IMR-90 (cell line): ENCODE measurements around the gene EFHB. TPM values are rescaled to one million over a fixed set of nuclear protein-coding genes. Genes with fewer than 3 reads are reported as not detected.
"Not testable (repeated sequence)": the region's sequence is repeated elsewhere in the genome, so short reads cannot be mapped to it uniquely, and the experiment has no call there.

Experiments used
- ATAC-seq: fragments of 200-7000 bp; cut with Tn5 transposase; 2 replicates; pipeline ENCODE4 v1.9.1; 2020; ENCODE audit warnings: low read depth, mild to moderate bottlenecking, moderate library complexity
- BruUV-seq: library from RNA; stranded (reverse); fragments of 400-500 nt; replicated peaks from 2 replicates; lab custom pipeline; 2021; lab: Mats Ljungman, UMichigan
- CTCF ChIA-PET: fragments of 300-600 bp; formaldehyde crosslinking; extraction: SDS; loops from one replicate; lab custom pipeline; 2021; ENCODE audit warnings: antibody characterized with exemption; lab: Yijun Ruan, JAX
- POLR2A ChIA-PET: fragments of 300-600 bp; sonication (Branson Sonifier 250); formaldehyde crosslinking; loops from one replicate; lab custom pipeline; 2022; ENCODE audit warnings: antibody characterized with exemption; ENCODE audit not compliant: unreplicated experiment; lab: Charles Lee
- DNase-seq: peaks from one replicate; pipeline ENCODE4 v3.0.0; 2013
- H2AFZ ChIP-seq: replicated peaks from 2 replicates; pipeline ENCODE3; 2013; ENCODE audit warnings: low read length, mild to moderate bottlenecking; ENCODE audit not compliant: poor library complexity
- H2AK5ac ChIP-seq: 2 replicates; pipeline ENCODE4 v1.6.1; 2013; ENCODE audit warnings: low read depth, low read length, inconsistent platforms
- H2AK9ac ChIP-seq: replicated peaks from 2 replicates; pipeline ENCODE3; 2013; ENCODE audit warnings: mild to moderate bottlenecking, low read depth, low read length, moderate library complexity; ENCODE audit not compliant: poor library complexity
- H2BK120ac ChIP-seq: 2 replicates; pipeline ENCODE4 v1.6.1; 2013; ENCODE audit warnings: low read depth, low read length, inconsistent platforms
- H2BK15ac ChIP-seq: 3 replicates; pipeline ENCODE4 v1.6.1; 2013; ENCODE audit warnings: low read depth, low read length, inconsistent platforms
- H2BK20ac ChIP-seq: 2 replicates; pipeline ENCODE4 v1.6.1; 2013; ENCODE audit warnings: low read depth, mild to moderate bottlenecking, inconsistent platforms, low read length, moderate library complexity
- H2BK5ac ChIP-seq: 2 replicates; pipeline ENCODE4 v1.6.1; 2013; ENCODE audit warnings: mild to moderate bottlenecking, low read depth, low read length, inconsistent platforms; ENCODE audit not compliant: poor library complexity, severe bottlenecking
- H3K14ac ChIP-seq: replicated peaks from 2 replicates; pipeline ENCODE4 v1.6.1; 2013; ENCODE audit warnings: low read depth, low read length, inconsistent platforms
- H3K18ac ChIP-seq: 2 replicates; pipeline ENCODE4 v1.6.1; 2013; ENCODE audit warnings: low read depth, low read length, control low read depth
- H3K23ac ChIP-seq: 2 replicates; pipeline ENCODE4 v1.6.1; 2013; ENCODE audit warnings: low read depth, low read length, inconsistent platforms
- H3K27ac ChIP-seq: 2 replicates; pipeline ENCODE4 v1.5.1; 2013; ENCODE audit warnings: mild to moderate bottlenecking, control low read depth, low read length; ENCODE audit not compliant: insufficient read depth
- H3K27me3 ChIP-seq: 2 replicates; pipeline ENCODE4 v1.6.1; 2013; ENCODE audit warnings: low read length; ENCODE audit not compliant: control insufficient read depth, insufficient read depth
- H3K36me3 ChIP-seq: 2 replicates; pipeline ENCODE4 v1.6.1; 2013; ENCODE audit warnings: low read length, mixed read lengths; ENCODE audit not compliant: control insufficient read depth, insufficient read depth
- H3K4ac ChIP-seq: 2 replicates; pipeline ENCODE4 v1.6.1; 2013; ENCODE audit warnings: low read depth, low read length, inconsistent platforms
- H3K4me1 ChIP-seq: 2 replicates; pipeline ENCODE4 v1.6.1; 2013; ENCODE audit warnings: low read length, mixed read lengths; ENCODE audit not compliant: control insufficient read depth, insufficient read depth
- H3K4me2 ChIP-seq: 2 replicates; pipeline ENCODE4 v1.6.1; 2013; ENCODE audit warnings: low read depth, mild to moderate bottlenecking, control low read depth, low read length, moderate library complexity
- H3K4me3 ChIP-seq: 2 replicates; pipeline ENCODE4 v1.5.1; 2013; ENCODE audit warnings: low read depth, mild to moderate bottlenecking, control low read depth, low read length, moderate library complexity; ENCODE audit not compliant: insufficient read depth
- H3K56ac ChIP-seq: 2 replicates; pipeline ENCODE4 v1.6.1; 2013; ENCODE audit warnings: low read length, inconsistent platforms; ENCODE audit not compliant: insufficient read depth; ENCODE audit errors: extremely low read depth
- H3K79me1 ChIP-seq, 2 experiments: 2 replicates each; pipeline ENCODE4 v1.6.1; 2013; ENCODE audit warnings: low read length in 2 of 2, inconsistent platforms in 1 of 2, low read depth in 1 of 2
- H3K9ac ChIP-seq: 2 replicates; pipeline ENCODE4 v1.6.1; 2013; ENCODE audit warnings: low read depth, low read length, control low read depth
- H3K9me1 ChIP-seq: 2 replicates; pipeline ENCODE4 v1.6.1; 2013; ENCODE audit warnings: low read length, inconsistent platforms; ENCODE audit not compliant: insufficient read depth
- H3K9me3 ChIP-seq: 2 replicates; pipeline ENCODE4 v1.6.1; 2013; ENCODE audit warnings: low read length; ENCODE audit not compliant: control insufficient read depth, insufficient read depth
- H4K20me1 ChIP-seq: 2 replicates; pipeline ENCODE4 v1.6.1; 2013; ENCODE audit warnings: low read length, inconsistent platforms; ENCODE audit not compliant: insufficient read depth
- H4K5ac ChIP-seq: 2 replicates; pipeline ENCODE4 v1.6.1; 2013; ENCODE audit warnings: mild to moderate bottlenecking, low read depth, low read length, control low read depth
- H4K8ac ChIP-seq, 2 experiments: 2 replicates each; pipeline ENCODE4 v1.6.1; 2013; ENCODE audit warnings: low read depth in 2 of 2, low read length in 2 of 2, control low read depth in 1 of 2, inconsistent platforms in 1 of 2
- H4K91ac ChIP-seq: 2 replicates; pipeline ENCODE4 v1.6.1; 2013; ENCODE audit warnings: low read depth, low read length, inconsistent platforms; ENCODE audit not compliant: insufficient read depth
- MXI1 ChIP-seq: IDR thresholded peaks from 2 replicates; pipeline ENCODE4 v1.6.1; 2012; ENCODE audit warnings: low read depth, mild to moderate bottlenecking, low read length, moderate library complexity, borderline replicate concordance
- POLR2A ChIP-seq: IDR thresholded peaks from 2 replicates; pipeline ENCODE4 v1.6.1; 2012; ENCODE audit warnings: mild to moderate bottlenecking, low read depth, low read length
- SMC3 ChIP-seq: fragments of 150-350 bp; IDR thresholded peaks from 2 replicates; pipeline ENCODE4 v1.6.1; 2016; ENCODE audit warnings: low read depth, mild to moderate bottlenecking, antibody characterized with exemption, low read length, moderate library complexity
- WGBS, 2 experiments: methylation state at CpG; one replicate each; pipeline versions ENCODE4 v1.1.5 to v1.1.7; 2013; ENCODE audit warnings: missing lambda C conversion rate in 2 of 2; ENCODE audit not compliant: insufficient read length in 1 of 2; ENCODE audit errors: extremely low coverage in 2 of 2; 5-methylcytosine and 5-hydroxymethylcytosine counted together
- dilution Hi-C: fragments of 300-500 bp; cut with HindIII; formaldehyde crosslinking; loops from one replicate; pipeline ENCODE4 v1.14.3; 2018; ENCODE audit warnings: low sequenced_read_pairs; ENCODE audit not compliant: unreplicated experiment
- in situ Hi-C: fragments of 300-500 bp; cut with MboI; formaldehyde crosslinking; loops from 3 replicates; pipeline ENCODE4 v1.14.3; 2019; ENCODE audit warnings: low sequenced_read_pairs, inconsistent platforms, mixed read lengths
- intact Hi-C: fragments of 100-400 bp; cut with micrococcal nuclease; formaldehyde crosslinking; loops from 2 replicates; pipeline ENCODE4 v1.10.0; 2022
- polyA plus RNA-seq, 3 experiments: library from polyadenylated mRNA; depleted of rRNA; stranded (reverse); fragments of >200 nt; gene quantifications; 2 replicates each; pipeline ENCODE4 v1.2.3, GENCODE V29; 2012; ENCODE audit warnings: low replicate concordance in 1 of 3
- total RNA-seq: library from RNA; depleted of rRNA; stranded (reverse); fragments of >200 nt; gene quantifications from 2 replicates; pipeline ENCODE4 v1.2.3, GENCODE V29; 2012

Gene EFHB
- total and polyA plus RNA-seq, 2 of the 4 experiments (the other 2 are of a cell fraction), result under 0.01 to 1.0 TPM

- H3K36me3 ChIP-seq, result peaks cover 28% of the 10 kb centered on the region
- no peak overlapping the region for H3K4ac ChIP-seq
- H3K4me2 ChIP-seq, result no peak overlapping the region
- no peak for ATAC-seq
- 0 out of 2 replicates have a peak, but pooled peaks cover 2% of the 10 kb centered on the region for H3K9me1 ChIP-seq
- no peak overlapping the region for H3K27ac ChIP-seq
- no peak overlapping the region for H2AK9ac ChIP-seq
- WGBS, 2 experiments, result 100% methylated on average over 1 of the region's 4 CpGs; no CpG with 5 or more reads in 1 of the 2 experiments
- no peak overlapping the region for H2AFZ ChIP-seq
- no peak overlapping the region for H2BK120ac ChIP-seq
- no peak overlapping the region for H3K9ac ChIP-seq
- no peak overlapping the region for H4K91ac ChIP-seq
- H3K4me1 ChIP-seq, result peaks cover 2% of the 10 kb centered on the region; the same call in 1 of the 2 replicates
- H2AK5ac ChIP-seq, result no peak overlapping the region
- no peaks in the 10 kb centered on the region for H3K27me3 ChIP-seq
- no TSS peak for BruUV-seq
- peaks cover 45% of the 10 kb centered on the region for H4K20me1 ChIP-seq
- ChIA-PET POLR2A (no interaction called here), CTCF (no interaction called here)
- H3K18ac ChIP-seq, result no peak overlapping the region
- DNase-seq, result no peak
- H2BK5ac ChIP-seq, result no peak overlapping the region
- H3K79me1 ChIP-seq, result peaks cover 6 to 33% of the 10 kb centered on the region in 2 experiments; a peak in 3 of 4 replicates
- no peak overlapping the region for H3K14ac ChIP-seq
- H3K23ac ChIP-seq, result no peak overlapping the region
- in situ Hi-C loops (no loop called here), intact Hi-C loops (no loop called here), dilution Hi-C loops (no loop called here)
- H4K5ac ChIP-seq, result no peak overlapping the region
- H3K56ac ChIP-seq, result no peak overlapping the region
- H4K8ac ChIP-seq, result no peak overlapping the region
- no peak overlapping the region for H2BK15ac ChIP-seq
- H2BK20ac ChIP-seq, result no peak overlapping the region
- H3K9me3 ChIP-seq, result no peaks in the 10 kb centered on the region
- H3K4me3 ChIP-seq, result no peak overlapping the region
- no peak for TF ChIP-seq MXI1
- TF ChIP-seq SMC3, result no peak
- no peak for TF ChIP-seq POLR2A
Measured at GRCh38 chr3:19959505-19959904, 25.5 kb upstream of the EFHB start.

GRCh38 chr3:19957354-19957753, 23.3 kb upstream of the EFHB start:
- peaks cover 32% of the 10 kb centered on the region for H3K36me3 ChIP-seq
- H3K4me3 ChIP-seq, H2AK5ac ChIP-seq, H3K4me1 ChIP-seq, H3K27me3 ChIP-seq, H3K4me2 ChIP-seq, H4K5ac ChIP-seq, H3K14ac ChIP-seq, H3K56ac ChIP-seq, POLR2A ChIA-PET, dilution Hi-C loops, H2AK9ac ChIP-seq, H4K91ac ChIP-seq, H2BK20ac ChIP-seq, BruUV-seq, H3K18ac ChIP-seq, H3K27ac ChIP-seq, H4K8ac ChIP-seq, H3K9ac ChIP-seq, H2BK5ac ChIP-seq, H2AFZ ChIP-seq, H3K9me1 ChIP-seq, H3K23ac ChIP-seq, DNase-seq, H2BK120ac ChIP-seq, intact Hi-C loops, ATAC-seq, H3K4ac ChIP-seq, in situ Hi-C loops, H2BK15ac ChIP-seq, H3K9me3 ChIP-seq: not testable (repeated sequence)
- peaks cover 45% of the 10 kb centered on the region for H4K20me1 ChIP-seq
- H3K79me1 ChIP-seq, result peaks cover 3 to 21% of the 10 kb centered on the region in 2 experiments; a peak in 3 of 4 replicates
- WGBS, 2 experiments, result no CpG with 5 or more reads among the region's 9 CpGs
- CTCF ChIA-PET, result interaction anchor here (0.5 to 1.2 kb wide), 3 partner anchors 10 to 700 kb away, joined by 3 to 4 read pairs (median 3); no protein-coding TSS in a partner anchor
